GM12891 (cell line): ENCODE measurements around the gene UCHL5.

Experiments
- PAX5 ChIP-seq: IDR thresholded peaks from 2 replicates; pipeline ENCODE4 v1.6.1; 2011; ENCODE audit warnings: low read length, moderate library complexity, mild to moderate bottlenecking; ENCODE audit not compliant: insufficient read depth, severe bottlenecking
- POLR2A ChIP-seq: IDR thresholded peaks from 2 replicates; pipeline ENCODE4 v1.6.1; 2011; ENCODE audit warnings: low read depth, low read length, control low read depth
- POLR2AphosphoS5 ChIP-seq: IDR thresholded peaks from 2 replicates; pipeline ENCODE4 v1.6.1; 2011; ENCODE audit warnings: low read depth, low read length, control low read depth
- POU2F2 ChIP-seq: IDR thresholded peaks from 2 replicates; pipeline ENCODE4 v1.6.1; 2011; ENCODE audit warnings: low read depth, mild to moderate bottlenecking, control low read depth, low read length, moderate library complexity
- SPI1 ChIP-seq: IDR thresholded peaks from 2 replicates; pipeline ENCODE4 v1.6.1; 2011; ENCODE audit warnings: low read depth, low read length, control low read depth
- TAF1 ChIP-seq: IDR thresholded peaks from 2 replicates; pipeline ENCODE4 v1.6.1; 2011; ENCODE audit warnings: low read depth, low read length, control low read depth

DNA sequence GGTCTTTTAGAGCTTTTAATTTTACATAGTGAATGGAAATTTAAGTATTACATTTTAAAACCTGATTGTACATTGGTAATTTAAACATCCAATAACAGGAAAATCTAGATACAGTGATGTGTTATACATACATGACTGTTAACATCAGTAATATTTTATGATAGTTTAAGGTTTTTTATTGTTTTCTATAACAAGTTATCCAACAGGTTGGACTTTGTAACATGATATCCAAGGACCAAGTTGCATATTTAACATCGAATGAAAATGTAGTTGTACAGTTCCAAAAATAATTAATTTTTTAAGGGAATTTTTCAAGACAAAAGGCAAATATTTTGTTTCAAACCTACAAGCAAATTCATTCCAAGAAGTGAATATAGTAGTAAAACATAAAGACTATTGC, 31.7 kb upstream of the UCHL5 start:
- TF ChIP-seq SPI1 (no peak), POLR2A (no peak), POLR2AphosphoS5 (no peak), POU2F2 (no peak), TAF1 (no peak), PAX5 (no peak)
